HG03095 (cell line): ENCODE results near the gene ZFYVE21.

Experiments
- ATAC-seq: cut with Tn5 transposase; IDR thresholded peaks from one replicate; pipeline ENCODE4 v1.9.1; 2021; ENCODE audit warnings: moderate library complexity; ENCODE audit not compliant: unreplicated experiment

ZFYVE21 gene

GRCh38 chr14:103704708-103705107 lies 10.9 kb upstream of the ZFYVE21 start:
- no peak for ATAC-seq

DNA sequence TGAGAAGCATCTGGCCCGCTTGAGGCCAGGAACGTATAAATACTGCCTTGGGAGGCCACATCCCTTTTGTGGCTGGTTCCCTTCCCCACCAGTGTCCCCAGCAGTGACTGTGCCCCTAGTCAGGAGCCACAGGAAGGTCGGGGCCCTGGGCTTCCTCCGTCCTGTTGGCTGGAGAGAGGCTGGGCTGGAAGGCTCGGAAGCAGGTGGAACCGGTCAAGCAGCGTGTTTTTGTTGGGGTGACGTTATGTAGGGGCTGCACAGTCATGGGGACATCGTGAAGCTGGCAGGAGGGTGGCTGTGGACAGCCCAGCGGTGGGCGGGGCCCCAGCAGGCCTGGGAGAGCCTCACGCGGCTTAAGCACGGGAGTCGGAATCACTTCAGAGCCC lies 10.5 kb upstream of the ZFYVE21 start:
- no peak for ATAC-seq

GRCh38 chr14:103705504-103706284 lies 9.9 kb upstream of the ZFYVE21 start:
- no peak for ATAC-seq

GRCh38 chr14:103706551-103707328 lies 8.9 kb upstream of the ZFYVE21 start:
- no peak for ATAC-seq

DNA sequence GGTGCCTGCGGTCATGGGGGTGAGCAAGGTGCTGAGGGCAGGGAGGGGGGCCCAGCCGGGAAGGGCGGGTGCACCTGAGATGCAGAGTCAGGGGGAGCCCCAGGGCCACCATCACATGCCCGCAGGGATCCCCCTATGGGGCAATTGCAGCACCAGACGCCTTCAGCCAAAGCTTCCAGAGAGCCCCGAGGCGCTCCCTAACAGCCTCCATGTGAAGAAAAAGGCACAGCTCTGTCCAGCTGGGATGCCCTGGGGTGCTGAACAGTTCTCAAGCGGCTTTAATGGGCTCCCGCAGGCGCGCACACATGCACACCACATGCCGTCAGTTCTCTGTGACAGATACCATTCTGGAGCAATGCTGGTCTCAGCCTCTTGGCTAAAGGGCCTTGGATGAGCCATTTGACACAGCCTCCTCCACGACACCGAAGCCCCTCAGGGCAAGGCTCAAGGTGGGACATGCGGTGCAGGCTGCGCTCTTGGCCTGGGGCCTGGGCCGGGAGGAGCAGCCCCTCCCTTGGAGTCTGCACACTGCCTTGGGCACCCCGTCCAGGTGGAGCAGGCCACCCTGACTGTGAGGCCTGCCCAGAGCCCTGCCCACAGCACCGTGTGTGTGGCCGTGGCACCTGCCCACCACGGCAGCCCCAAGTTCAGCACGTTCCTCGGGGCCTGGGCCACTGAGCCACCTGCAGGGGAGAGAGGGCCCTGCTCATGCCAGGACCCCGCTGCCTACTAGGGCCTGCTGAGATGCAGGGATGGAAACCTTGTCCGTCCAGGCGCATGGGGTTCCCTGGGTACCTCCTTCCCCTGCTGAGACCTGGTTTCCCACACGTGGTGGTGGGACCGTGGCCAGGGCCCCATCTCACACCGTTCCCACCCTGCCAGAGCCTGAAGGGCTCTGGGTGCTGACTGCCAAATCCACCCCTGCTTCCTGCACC lies 8.0 kb upstream of the ZFYVE21 start:
- no peak for ATAC-seq

GRCh38 chr14:103708750-103709187 lies 6.8 kb upstream of the ZFYVE21 start:
- ATAC-seq = no peak

GRCh38 chr14:103709814-103710213 lies 5.8 kb upstream of the ZFYVE21 start:
- no peak for ATAC-seq

DNA sequence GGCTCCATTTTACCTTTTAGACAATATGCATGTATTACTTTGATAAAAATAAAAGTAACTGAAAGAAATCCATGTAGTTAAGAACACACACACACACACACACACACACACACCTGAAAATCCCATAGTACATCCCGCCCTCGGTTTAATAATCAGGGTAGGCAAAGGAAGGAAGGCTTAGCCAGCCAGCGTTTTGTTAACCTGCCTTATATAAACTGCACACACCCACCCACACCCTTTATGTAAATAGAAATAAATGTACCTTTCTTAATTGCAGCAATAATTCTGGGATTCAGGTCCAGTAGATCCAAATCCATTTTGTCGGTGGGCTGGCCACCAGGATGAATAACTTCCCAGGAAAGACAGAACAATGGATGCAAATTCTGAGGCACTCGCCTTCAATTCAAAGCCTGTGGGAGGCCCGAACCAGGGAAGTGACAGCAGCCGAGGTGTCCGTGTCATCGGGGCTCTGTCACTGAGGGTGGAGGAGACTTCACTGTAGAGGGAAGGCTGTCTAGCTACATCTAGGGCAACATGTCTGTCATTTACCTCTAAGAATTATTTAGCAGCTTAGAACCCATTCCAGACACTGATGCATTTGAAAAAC lies 4.7 kb upstream of the ZFYVE21 start:
- ATAC-seq = no peak

DNA sequence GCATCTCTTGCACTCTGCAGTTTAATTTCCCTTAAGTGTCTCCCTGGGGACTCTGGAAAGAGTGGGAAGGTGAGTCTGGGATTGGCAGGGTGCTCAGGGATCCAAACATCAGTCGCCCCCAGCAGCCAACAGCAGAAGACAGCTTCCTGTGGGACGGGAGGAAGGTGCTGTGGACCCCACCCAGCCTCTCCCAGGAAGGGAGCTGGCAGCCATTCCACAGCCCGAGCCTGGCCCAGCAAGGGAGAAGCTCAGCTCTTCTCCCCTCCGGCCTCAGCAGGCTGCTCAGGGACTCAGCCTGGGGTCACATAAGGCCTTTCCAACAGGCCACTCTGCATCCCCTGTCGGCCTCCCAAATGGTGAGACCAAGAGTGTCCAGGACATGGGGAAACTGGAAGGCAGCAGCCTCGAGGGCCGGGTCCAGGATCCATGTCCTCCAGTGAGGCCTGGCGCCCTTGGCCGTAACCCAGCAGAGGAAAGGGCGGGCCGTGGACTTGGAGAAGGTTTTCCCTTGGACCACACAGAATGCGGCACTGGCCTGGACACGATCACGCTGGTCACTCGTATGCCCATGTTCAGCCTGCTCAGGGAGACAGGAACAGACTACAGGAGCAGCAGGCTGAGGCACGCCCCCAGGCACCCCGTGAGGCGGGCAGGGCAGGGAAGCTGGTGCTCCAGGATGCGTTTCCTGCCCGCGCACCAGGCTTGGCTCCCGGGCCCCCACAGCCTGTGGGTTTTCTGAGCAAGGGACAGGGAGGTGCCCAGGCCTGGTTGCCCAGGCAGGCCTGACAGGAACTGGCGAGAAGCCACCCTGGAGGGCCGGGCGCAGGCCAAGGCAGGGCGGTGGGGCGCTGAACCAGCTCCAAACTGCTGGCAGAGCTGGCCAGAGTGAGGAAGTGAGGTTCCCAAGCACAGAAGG lies 3.8 kb upstream of the ZFYVE21 start:
- no peak for ATAC-seq

DNA sequence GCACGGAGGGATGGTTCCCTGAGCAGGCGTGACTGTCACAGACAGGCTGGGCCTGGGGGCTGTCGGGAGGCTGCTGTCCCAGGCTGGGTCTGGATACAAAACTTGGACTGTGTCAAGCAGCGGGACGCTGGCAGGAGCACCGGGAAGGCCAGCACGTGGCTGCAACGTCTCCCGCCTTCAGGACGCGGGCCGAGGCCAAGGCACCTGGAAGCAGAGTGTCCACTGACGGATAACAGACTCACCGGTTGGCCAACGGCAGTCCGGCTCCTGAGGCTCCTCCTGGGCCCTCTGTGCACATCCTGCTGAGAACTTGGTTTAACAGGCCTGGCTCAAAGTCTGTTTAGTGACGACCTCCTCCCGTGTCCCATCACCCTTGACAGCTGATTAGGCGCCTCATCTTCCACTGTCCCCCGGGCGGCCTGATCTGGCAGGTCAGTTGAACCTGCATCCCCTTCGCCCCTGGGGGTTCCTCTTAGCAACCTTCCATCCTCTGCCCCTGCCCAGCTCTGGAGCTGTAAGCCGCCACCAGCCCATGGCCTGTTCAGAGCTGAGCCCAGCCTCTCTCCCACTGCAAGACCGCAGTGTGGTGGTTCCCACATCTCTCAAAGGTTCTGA lies 2.9 kb upstream of the ZFYVE21 start:
- ATAC-seq = no peak

GRCh38 chr14:103713304-103714062 lies 2.1 kb upstream of the ZFYVE21 start:
- no peak for ATAC-seq

DNA sequence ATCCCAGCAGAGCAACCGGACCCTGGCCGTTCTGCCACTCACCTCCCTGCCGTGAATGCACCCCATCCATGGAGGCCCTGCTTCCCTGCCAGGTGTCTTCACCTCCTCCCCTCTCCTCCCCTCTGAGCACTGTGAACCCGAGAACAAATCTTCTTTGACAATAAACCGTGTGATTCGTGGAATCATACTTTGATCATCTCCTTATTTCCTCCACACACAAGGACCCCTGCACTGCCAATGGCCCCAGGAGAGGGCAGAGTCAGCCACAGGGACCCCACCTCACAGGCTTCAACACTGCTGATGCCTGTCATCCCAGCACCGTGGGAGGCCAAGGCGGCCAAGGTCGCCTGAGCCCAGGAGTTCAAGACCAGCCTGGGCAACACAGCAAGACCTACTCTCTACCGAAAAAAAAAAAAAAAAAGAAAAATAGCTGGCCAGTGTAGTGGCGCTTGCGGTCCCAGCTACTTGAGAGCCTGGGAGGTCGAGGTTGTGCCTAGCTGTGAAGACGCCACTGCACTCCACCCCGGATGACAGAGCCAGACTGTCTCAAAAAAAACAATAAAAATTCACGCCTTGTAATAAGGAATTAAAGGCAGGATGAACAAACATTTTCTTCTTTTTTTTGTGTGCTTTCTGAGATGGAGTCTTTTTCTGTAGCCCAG lies 1.4 kb upstream of the ZFYVE21 start:
- ATAC-seq = no peak

GRCh38 chr14:103716091-103716801 lies 636 bp downstream of the ZFYVE21 start:
- peak; percentile 1 for ATAC-seq

DNA sequence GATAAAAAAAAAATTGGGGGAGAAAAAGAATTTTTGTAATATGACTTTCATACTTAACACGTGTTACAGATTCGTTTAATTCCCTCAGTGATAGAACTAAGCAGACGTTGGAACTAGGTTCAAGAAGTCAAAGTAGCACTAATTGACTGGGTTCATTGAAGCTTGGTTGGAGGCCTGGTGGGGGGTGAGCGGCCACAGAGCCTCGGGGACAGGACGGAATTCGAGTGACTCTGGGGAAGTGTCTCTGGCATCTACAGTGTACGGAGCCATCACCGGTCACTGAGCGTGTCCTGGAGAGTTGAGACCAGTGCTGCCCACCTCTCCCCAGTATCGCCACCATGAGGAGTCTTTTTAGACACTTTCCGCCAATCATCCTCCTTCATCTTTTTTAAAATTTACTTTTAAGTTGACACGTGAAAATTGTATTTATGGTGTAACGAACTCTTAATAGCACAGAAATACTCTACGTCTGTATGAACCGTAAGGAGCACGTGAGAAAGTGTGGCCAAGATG lies 1.3 kb downstream of the ZFYVE21 start:
- ATAC-seq = no peak

DNA sequence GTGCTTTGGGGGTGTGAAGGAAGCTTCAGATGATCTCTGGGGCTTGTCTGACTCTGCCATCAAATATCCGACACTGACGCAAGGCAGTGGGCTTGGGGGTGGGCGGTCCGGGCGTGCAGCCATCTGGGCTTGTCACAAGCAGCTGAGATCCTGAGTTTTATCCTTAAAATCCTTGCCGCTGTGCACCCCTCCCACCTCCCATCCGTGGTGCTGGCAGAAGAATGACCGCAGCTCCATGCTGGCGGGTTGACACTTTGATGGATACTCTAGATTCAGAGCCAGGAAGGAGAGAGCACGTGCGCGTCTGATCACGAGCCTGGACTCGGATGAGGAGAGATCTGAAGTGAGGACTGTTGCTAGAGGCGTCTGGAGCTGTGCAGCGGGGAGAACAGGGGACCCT lies 3.0 kb downstream of the ZFYVE21 start:
- ATAC-seq = no peak

DNA sequence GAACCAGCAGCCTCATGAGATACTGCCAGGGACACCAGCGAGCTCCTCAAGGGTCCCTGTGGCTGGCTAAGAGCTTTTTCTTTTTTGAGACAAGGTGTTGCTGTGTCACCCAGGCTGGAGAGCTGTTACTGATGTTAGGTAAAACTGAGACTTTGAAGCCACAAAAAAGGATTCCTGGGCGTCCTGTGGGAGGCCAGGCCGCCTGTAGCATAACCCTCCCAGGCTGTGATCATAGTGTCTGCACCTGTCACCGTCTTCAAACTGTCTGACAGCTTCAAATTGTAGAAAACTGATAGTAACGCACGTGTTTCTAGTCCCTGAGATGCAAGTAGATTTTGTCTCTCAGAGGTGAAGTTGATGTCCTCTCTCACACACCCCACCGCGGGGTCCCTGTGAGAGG lies 4.1 kb downstream of the ZFYVE21 start:
- ATAC-seq = no peak
